HG03103 (cell line): ENCODE data around the gene KDM2A.
A peak's percentile ranks its signal among the peaks of the same experiment; 100 is the strongest.

ENCODE experiments used
- ATAC-seq: cut with Tn5 transposase; IDR thresholded peaks from one replicate; pipeline ENCODE4 v1.9.1; 2021; ENCODE audit warnings: low read depth; ENCODE audit not compliant: unreplicated experiment

Gene KDM2A

DNA sequence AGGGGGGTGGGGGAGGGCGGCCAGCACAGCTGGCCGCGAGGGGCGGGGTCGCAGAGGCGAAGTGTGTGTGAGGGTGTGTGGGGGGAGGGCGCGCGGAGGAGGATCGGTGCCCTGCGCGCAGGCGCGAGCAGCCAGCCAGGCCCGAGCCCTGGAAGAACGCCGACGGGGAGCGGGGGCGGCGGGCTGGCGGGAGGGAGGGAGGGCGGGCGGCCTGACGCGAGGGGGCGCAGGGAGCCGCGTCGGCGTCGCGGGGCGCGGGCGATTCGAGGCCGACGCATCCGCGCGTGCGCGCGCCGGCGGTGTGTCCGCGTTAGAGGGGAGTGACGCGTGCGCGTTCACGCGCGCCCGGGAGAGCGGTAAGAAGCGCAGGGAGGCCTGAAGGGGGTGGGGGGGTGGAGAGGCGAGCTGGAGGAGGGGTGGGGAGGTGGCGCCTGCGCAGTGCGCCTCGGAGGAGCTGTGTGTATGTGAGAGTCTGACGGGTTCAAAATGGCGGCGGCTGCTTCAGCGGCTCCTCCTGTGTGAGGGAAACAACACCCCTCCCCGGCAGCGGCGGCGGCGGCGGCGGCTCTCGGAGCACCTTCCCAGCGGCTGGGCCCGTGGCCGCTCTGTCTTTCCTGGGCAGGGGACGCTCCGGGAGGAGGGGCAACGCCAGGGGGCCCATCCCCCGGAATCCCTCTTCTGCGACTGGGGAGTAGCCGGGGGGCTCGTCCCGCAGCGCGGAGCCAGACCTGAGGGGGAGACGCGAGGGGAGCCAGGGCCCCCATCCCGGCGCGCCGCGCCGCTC is at the start of gene KDM2A:
TSS of gene KDM2A (plus strand) at position 463 of the 784 bp plus-strand sequence. CDS start 2,054 bp downstream, outside the sequence.
- ATAC-seq, result peak; percentile 44

DNA sequence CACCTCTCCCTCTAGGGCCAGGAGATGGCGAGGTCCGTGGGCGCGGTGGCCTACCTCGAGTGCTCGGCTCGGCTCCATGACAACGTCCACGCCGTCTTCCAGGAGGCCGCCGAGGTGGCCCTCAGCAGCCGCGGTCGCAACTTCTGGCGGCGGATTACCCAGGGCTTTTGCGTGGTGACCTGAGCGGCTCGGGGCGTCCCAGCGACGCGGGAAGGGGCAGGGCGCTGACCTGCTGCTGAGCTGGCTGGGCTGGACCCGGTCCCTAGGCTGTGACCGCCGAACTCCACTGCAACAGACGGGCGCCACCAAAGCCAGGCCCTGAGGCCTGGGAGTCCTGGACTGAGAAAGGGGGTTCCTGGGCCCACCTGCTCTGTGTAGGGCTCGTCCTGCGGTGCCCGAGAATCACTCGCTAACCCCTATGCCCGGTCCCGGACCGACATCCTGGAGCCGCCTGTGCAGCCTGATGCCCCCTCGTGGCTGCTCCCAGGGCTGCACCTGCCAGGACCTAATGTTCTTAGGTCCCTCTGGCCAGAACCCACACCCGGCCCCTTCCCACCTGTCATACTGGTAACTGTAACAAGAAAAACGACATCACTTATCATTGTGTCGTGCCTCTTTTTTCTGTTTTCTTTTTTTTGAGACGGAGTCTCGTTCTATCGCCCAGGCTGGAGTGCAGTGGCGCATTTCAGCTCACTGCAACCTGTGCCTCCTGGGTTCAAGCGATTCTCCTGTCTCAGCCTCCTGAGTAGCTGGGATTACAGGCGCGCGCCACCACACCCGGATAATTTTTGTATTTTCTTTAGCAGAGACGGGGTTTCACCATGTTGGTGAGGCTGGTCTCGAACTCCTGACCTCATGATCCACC is 47.4 kb upstream of the KDM2A start:
- ATAC-seq, result no peak

GRCh38 chr11:67072295-67072694 is 46.8 kb upstream of the KDM2A start:
- no peak for ATAC-seq

GRCh38 chr11:67073908-67074307 is 45.2 kb upstream of the KDM2A start:
- ATAC-seq, result no peak

DNA sequence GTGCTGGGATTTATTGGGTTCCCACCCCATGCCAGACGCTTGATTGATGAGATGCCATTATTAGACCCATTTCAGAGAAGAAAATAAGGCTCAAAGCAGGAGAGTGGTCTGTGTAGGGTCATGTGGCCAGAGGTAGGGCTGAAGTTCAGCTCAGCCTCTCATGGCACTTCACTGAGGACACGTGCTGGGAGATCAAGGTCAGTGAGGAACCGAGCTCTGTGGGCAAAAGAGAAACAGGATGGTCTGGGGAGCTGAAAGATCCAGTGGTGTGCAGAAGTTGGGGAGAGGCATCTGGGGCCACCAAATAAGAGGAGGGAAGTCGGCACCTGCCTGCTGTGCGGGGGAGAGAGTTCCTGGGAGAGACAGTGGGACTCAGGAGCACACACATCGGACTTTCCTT is 42.9 kb upstream of the KDM2A start:
- no peak for ATAC-seq

GRCh38 chr11:67079065-67079705 is 39.9 kb upstream of the KDM2A start:
- ATAC-seq, result no peak

DNA sequence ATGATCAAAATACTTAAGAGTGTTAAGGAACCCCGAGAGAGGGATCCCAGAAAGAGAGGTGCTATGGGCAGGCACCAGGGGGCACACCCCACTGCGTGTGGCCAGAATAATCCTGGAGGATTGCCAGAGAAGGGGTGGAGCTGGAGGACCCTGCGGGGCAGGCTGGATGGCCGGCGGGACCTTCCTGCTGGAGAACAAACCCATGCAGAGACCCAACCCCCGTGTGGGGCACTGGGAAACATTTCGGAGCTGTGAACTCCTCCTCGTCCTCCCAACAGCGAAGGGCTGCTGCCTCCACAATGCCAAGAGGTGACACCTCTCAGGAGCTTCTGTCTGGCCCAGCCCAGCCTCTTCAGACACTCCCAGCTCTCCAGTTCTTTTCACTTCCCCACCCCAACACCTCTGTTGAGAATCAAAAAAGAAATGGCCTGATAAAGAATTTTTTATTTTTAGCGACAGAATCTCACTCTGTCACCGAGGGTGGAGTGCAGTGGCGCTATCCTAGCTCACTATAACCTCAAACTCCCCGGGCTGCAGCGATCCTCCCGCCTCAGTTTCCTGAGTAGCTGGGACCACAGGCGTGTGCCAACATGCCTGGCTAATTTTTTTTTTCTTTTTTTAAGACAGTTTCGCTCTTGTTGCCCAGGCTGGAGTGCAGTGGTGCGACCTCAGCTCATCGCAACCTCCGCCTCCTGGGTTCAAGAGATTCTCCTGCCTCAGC is 36.8 kb upstream of the KDM2A start:
- no peak for ATAC-seq

DNA sequence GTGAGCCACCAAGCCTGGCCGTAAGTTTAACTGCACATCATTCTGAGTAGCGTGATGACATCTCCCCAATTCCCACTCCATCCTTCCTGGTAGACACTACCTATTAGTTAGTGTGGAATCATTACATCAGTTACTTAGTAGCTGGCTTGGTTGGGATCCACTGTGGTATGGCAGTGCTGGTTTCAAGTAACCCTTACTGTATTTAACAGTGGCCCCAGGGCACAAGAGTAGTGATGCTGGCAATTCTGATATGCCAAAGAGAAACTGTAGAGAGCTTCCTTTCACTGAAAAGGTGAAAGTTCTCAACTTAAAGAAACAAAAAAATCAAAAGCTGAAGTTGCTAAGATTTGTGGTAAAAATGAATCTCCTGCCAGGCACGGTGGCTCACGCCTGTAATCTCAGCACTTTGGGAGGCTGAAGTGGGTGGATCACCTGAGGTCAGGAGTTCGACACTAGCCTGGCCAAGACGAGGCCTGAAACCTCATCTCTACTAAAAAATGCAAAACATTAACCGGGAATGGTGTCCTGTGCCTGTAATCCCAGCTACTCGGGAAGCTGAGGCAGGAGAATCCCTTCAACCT is 35.2 kb upstream of the KDM2A start:
- no peak for ATAC-seq

GRCh38 chr11:67085617-67086016 is 33.4 kb upstream of the KDM2A start:
- no peak for ATAC-seq

DNA sequence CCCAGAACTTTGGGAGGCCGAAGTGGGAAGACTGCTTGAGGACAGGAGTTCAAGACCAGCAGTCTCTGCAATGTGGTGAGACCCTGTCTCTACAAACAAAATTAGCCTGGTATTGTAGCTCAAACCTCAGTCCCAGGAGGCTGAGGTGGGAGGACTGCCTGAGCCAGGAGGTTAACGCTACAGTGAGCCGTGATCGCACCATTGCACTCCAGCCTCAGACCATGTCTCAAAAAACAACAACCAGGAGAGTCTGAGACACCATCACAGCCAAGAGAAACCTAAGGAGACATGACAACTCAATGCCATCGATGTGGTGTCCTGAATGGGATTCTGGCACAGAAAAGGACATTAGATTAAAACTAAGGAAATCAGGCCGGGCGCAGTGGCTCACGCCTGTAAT is 28.3 kb upstream of the KDM2A start:
- no peak for ATAC-seq

DNA sequence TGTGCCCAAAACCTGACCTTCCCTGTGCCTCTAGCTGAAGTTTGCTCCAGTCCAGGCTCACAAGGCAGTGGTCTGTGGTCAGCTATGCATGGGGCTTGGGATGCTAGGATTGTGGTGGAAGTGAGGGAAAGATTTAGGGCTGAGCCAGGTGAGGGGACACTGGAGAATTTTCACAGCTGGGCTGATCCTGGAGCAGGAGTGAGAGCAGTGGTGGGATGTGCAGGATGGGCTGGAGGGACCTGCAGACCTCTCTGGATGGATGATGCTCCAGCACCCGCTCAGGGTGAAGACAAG is 23.9 kb upstream of the KDM2A start:
- ATAC-seq, result no peak

DNA sequence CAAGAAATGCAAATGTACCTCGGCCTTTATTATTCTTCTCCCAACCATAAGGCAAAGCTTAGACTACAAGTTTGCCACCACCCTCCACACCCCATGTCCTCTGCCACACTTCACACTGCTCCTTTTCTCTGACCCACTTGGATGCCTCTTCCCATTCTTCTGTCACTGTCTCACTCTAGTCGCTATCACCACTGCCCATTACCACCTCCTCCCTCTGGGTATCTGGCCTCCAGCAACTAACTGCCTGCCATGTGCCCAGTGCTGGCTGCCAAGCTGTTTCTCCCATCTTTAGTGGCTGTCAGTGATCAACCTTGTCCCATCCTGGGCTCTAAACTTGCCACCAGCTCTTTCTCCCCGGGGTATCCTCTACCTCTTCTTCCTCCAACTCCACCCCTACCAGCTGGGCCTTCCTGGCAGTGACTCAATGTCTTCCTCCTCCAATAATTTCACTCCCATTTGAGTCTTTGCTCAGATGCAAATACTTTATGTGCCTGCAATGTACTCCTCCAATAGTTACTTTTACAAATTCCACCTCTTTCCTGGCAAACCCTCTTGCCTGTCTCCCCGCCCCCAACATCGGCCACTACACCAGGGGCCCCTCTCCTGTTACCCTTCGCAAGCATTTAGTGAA is 20.1 kb upstream of the KDM2A start:
- no peak for ATAC-seq

DNA sequence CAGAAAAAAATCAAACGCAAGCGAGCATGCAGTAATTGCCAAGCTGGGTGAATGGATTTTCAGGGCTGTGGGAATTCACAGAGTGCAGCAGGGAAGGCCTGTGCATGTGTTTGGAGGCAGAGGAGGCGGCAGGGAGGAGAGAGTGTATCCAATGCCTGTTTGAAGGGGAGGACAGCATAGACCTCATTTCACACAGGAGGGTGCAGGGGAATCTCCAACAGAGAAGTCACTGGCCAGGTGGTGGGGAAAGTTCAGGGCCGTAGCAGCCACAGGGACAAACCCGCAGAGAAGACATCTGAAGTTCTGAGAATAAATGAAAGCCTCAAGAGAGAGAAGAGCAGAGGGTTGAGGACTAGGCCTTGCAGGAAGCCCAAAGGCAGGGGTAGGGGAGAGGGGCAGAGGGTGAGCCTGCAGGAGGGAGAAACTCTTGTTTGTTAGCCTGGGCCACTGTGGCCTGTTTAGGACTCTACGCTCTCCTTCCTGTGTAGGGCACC is 19.2 kb upstream of the KDM2A start:
- no peak for ATAC-seq

DNA sequence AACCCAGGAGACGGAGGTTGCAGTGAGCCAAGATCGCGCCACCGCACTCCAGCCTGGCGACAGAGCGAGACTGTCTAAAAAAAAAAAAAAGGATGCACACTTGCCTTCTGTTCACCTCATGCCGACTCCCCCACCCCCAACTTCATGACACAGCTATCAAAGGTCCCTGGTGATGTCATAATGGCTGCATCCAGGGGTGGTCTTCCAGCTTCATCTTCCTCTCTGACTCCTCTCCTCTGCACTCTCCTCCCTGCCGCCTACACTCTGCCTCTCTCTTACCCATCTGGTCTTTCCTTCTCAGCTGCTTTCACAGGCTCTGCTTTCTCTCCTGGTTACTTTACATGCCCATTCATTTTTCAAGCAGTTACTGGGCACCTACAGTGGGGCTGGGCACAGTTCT is 16.4 kb upstream of the KDM2A start:
- no peak for ATAC-seq

GRCh38 chr11:67105964-67106363 is 13.1 kb upstream of the KDM2A start:
- ATAC-seq, result no peak

GRCh38 chr11:67111261-67111660 is 7.8 kb upstream of the KDM2A start:
- no peak for ATAC-seq

DNA sequence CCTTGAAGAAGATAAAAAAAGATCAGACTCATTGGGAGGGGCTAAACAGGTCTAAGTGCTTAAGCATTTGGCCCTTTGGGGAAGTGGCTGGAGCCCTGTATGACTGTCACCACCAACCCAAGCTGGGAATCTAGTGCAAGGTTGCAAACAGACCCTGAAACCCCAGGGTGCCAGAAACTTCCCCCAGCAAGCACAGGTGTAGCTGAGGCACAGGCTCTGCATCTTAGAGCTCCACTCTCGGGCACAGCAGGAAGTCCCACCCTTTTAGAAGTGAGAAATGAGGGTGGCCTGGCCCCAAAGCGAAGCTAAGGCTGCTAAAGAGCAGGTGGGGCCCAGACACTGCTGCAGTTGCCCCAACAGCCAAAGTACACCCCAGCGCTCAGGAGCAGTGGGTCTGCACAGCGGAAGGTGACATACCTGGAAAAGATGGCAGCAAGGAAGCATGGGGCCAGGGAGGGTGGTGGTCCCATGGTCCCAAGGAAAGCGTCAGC is 5.8 kb upstream of the KDM2A start:
- ATAC-seq, result no peak

GRCh38 chr11:67114275-67114896 is 4.7 kb upstream of the KDM2A start:
- no peak for ATAC-seq

DNA sequence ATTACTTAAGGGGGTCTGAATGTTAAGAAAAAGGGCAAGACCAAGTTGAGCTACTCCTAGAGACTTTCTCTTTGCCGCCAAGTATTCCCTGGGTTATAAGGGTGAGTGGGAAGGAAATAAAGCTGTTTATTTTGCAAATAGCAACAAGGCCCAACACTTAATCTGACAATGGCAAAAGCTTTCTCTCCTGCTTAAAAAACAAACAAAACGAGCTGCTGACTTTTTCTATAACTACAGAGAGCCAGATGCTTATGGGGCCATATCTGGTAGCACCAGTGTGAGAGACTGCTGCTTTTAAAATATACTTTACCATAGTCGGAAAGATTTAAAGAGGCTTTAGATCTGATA is 2.3 kb upstream of the KDM2A start:
- ATAC-seq, result no peak
